SH-SY5Y (cell line): ENCODE results near the gene ST3GAL4.

Source experiments
- GATA2 ChIP-seq: IDR thresholded peaks from 2 replicates; pipeline ENCODE4 v1.6.1; 2011; ENCODE audit warnings: mild to moderate bottlenecking, low read depth, low read length
- GATA3 ChIP-seq: IDR thresholded peaks from 2 replicates; pipeline ENCODE4 v1.6.1; 2011; ENCODE audit warnings: low read depth, mild to moderate bottlenecking, low read length, moderate library complexity

ST3GAL4 gene

DNA sequence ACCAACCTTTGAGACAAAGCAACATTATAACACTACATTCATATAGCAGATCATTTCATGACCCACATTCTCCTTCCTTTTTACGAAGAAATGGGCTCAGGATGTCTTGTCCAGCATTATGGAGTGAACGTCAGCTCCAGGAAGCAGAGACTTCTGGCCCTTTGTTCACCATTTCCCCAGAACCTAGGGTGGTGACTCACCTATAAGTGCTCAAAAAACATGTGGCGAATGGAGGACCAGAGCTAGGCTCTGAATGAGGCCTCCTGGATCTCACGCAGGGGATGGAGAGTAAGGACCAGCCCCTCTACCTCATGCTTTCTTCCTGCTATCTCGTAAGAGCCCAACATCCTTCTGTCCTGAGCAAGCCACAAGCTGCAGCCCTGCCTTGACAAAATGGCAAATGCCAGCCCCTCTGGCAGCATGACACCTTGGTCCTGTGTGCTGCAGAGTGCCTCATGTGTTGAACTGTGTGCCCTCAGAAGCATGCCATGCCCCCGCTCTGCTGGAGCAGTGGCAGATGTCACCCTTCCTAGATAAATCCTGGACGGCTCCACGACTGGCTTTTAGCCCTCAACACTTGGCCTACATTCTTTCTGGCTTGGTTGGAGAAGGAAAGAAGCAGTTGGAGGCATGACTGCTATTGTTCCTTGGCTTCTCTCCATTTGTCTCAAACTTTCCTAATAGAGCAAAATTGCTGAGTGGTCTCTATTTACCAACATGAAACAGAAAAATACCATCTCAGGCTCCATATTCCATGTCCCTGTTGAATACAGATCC lies 6.5 kb upstream of the ST3GAL4 start:
- TF ChIP-seq GATA3, result no peak
- TF ChIP-seq GATA2, result no peak

DNA sequence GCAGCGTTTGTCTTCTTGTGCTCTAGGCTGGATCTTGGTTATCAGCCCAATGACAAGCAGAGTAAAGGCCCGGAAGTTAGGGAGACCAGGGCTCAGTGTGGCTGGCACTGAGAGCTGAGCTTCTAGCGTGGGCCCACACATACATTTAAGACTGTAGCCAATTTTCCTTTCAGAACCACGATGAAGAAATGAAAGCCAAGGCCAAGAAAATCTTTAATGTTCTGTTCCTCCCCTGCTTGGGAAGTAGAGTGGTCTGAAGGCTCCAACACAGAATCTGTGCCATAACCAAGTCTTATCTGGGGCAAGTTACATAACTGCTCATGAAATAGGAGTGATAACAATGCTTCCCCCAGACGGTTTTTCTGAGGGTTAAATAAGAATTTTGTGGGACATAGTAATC lies 4.7 kb upstream of the ST3GAL4 start:
- TF ChIP-seq GATA2 (no peak), GATA3 (no peak)

DNA sequence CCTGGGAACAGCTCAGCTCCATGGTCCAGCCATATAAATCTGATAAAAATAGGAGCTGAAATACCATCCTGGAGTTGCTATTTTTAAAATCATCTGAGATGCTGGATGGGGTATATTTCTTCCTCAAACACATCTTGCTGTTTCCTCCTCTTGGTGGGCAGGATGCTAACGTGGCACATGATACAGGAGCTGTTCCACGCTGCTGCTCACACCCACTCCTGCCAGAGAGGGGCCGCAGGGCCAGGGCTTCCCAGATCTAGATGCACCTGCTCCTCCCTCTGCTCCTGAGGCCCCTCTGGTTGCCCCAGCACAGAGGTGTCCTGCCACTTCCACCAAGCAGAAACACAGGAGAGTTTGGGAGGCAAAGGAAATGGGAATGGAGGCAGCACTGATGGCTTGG lies 3.3 kb upstream of the ST3GAL4 start:
- TF ChIP-seq GATA3, result no peak
- no peak for TF ChIP-seq GATA2

DNA sequence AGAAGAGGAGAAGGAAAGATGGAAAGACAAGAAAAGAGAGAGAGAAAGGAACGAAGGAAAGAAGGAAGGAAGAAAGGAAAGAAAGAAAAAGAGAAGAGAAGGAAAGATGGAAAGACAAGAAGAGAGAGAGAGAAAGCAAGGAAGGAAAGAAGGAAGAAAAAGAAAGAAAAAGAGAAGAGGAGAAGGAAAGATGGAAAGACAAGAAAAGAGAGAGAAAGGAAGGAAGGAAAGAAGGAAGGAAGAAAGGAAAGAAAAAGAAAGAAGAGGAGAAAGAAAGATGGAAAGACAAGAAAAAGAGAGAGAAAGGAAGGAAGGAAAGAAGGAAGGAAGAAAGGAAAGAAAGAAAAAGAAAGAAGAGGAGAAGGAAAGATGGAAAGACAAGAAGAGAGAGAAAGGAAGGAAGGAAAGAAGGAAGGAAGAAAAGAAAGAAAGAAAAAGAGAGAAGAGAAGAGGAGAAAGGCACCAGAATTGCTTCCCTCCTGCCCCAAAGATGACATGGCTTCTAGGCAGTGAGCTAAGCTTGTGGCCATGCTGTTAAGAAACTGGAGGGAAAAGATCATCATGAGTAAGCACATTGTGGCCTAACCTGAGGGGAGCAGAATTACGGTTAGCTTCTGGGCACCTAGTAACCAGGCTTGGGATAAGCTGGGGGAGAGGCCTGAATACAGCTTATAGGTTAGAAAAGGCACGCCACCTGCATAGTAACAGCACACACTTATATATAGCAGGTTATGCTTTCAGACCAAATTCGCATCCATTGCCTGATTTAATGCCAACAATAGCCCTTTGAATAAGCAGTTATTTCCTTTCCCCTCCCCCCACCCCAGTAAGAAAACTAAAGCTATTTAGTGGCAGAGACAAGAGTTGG lies 2.3 kb upstream of the ST3GAL4 start:
- no peak for TF ChIP-seq GATA2
- no peak for TF ChIP-seq GATA3

DNA sequence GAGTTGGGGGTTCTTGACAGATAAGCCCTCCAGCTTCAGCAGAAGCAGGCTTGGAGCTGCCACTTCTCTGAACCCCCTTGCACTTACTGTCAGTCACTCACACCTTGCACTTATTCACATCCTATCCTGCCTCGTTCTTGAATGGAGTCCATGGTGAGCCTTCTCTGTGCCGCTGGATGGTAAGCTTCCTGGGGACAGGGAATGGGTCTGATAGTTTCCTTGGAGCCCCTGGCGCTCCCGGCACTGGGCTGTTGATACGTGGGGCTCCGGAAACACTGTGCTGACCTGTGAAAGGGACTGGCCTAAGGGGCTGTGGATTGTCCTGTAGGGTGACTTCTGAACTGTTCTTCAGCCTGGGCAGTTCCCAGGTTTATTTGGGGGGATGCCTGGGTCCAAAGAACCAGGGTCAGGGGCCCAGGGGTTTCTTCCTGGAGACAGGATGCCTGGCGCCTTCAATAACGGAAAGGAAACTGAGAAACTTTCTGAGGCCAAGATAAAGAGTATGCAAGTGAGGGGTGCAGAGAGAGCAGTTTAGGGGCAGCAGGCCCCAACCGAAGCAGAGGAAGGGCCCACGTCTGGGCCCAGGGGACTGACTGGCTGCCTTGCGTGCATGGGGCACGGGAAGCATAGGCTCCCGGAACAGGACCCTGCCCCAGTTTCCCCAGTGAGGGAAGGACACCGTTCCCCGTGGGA lies 709 bp upstream of the ST3GAL4 start:
- TF ChIP-seq GATA2, result no peak
- TF ChIP-seq GATA3, result no peak

DNA sequence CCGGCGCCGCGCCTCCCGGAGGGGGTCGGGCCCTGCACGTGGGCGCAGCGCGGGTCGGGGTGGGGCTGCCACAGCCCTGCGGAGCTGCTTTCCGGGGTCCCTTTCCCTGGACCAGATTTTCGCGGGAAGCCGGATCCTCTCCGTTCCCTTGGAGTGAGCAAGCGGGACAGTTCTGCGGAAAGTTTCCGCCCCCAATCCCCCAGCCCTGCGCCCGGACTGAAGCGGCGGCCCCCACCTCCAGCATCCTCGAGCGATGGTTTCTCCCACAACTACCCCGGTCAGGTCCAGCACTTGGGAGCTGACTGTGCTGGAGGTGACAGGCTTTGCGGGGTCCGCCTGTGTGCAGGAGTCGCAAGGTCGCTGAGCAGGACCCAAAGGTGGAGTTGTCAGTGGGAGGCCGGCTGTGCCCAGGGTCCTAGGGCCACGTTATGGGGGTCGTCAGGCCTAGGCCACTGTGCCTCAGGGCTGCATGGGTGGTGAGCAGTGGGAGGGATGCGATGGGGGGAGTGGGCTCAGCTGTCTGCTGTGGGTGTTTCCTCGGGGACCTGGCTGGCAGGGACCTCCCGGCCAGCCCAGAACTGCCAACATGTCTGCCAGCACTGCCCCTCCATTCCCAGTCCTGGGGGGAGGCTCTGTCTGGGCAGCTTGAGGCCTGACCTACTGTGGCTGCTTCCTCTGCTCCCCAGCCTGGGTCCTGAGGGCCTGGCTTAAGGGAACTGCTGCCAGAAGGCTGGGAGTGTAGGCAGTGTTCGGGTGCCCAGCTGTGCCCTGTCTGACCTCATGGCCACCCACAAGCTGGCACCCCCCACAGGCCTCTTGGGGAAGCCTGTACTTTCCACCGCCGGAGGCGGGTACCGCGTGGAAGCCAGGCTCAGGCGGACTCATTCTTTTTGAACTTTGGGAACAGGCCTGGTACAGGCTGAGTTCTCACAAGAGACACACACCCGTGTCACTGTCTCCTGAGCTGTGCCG lies 726 bp downstream of the ST3GAL4 start:
- TF ChIP-seq GATA3, result no peak
- TF ChIP-seq GATA2, result no peak

DNA sequence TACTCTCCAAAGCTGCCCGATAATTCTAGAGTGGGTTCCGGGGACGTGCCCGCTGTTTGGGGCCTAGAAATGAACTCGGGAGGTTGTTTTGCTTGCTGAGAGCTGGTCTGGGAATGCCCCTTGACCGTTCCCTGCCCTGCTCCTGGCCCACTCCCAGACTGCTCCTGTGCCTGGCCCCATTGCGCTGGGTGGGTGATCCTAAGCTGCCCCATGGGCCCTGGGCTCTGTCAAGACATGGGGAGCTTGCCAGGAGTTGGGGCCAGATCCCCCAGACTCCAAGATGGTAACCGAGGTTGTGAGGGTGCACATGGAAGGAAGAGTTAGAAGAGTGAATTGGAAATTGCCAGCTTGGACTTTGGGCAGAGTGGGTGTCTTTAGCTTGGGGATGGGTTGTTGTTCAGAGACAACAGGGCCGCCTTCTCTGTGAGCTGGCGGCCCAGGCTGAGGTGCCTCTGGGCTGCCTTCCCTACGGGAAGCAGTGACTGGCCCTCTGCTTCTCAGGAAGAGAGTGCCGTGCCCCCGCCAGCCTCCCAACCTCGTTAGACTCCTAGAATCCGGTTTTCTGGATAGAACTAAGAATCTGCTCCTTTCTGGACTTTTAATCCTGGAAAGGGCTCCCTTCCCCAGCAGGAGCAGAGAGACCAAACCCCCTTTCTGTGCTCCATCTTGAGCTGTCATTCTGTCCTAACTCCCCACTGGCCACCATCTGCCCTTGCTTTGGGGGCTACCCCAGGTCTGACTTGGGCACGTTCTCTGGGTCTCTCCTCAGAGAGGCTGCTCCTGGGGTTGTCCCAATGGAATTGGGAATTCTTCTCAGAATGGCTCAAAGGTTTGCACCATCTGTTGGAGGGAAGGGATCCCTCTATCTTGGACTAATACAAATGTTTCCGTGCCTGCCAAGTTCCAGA lies 1.8 kb downstream of the ST3GAL4 start:
- TF ChIP-seq GATA2 (no peak), GATA3 (no peak)

DNA sequence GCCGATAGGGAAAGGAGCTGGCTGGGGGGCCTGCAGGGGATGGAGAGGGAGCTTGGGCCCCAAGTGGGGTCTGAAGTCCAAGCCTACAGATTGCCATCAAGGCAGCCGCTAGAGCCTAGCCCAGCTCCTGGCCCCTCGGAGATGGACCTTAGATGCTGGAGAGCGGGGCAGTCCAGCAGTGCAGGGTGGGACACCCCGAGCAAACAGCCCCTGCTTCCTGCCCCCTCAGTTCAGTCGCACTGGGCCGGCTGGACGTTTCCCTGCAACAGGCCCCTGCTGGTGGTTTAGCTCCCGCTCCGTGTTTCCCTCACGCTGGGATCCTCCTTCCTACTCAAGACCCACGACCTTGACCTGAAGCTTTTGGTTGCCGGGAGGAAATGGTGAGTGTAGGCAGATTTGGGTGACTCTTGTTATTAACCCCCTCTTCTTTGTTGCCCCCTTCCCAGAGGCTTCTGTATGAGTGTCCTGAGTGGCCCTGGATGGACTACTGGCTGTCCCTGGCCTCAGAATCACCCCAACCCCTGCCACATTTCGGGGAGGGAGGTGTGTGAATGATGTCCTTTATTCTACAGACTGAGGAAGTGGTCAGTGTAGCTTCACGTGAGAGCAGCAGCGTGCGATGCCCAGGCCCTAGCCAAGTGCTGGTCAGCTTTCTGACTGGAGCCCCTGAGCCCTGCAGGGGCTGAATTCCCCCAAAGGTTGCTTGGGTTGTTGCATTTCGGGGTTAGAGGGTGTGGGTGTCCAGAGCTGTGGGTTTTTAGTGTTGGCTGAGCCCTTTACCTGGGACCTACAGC lies 2.7 kb downstream of the ST3GAL4 start:
- TF ChIP-seq GATA2 (no peak), GATA3 (no peak)

DNA sequence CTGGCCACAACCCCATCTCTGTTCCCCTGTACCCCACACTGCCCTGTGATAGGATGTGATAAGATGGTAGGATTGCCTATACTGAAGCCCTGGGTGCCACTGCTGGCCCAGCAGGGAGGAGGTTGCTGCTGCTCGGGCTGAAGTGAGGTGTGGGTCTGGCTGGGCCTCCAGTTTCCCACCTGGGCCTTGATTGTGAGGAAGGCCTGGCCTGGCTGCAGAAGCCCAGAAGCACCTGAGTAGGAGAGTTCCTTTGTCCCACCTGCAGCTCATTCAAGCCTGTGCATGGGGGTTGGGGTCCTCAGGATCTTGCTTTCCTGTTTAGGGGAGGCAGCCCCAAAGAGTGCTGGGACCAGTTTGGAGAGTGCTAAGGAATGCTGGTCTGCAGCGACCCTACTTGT lies 3.3 kb downstream of the ST3GAL4 start:
- TF ChIP-seq GATA3 (no peak), GATA2 (no peak)

DNA sequence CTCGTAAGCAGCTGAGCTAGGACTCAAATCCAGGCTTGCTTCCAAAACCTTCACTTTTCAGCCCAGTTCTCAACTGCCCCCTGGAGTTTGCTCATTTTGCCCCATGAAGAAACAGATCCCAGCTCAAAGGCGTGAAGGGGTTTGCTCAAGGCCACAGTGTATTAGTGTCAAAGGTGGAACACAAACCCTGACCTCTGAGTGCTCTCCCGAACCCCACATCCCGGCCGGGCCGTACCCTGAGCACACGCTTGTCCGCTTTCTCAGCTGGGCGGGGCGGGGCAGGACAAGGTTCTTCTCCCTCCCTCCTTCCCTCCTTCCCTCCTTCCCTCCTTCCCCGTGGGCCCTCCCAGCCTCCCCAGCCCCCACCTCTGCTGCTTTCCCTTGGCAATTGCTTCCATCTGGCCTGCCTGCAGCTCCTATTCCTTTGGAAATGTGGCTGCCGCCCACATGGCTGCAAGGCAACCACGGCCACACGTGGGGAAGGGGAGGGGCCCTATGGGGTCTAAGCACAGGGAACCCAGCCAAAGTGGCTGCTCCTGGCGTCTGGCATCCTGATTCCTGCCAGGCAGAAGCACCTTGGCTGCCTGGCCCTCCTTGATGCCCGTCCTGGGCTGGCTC lies 4.1 kb downstream of the ST3GAL4 start:
- TF ChIP-seq GATA2, result no peak
- no peak for TF ChIP-seq GATA3

DNA sequence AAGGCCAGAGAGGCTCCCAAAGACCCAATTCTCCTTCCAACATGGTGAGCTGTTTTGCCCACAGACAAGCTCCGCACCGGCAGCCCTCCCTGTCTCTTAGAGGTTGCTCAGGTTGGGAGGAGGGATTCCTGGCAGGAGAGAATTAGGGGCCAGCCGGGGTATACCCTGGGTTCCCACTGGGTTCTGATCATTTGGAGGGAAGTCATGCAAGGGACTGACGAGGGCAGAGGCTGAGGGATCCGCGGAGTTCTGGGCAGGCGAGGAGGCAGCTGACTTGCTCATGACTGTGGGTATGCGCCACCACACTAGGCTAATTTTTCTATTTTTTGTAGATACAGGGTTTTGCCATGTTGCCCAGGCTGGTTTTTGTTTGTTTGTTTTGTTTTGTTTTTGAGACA lies 4.6 kb downstream of the ST3GAL4 start:
- TF ChIP-seq GATA3, result no peak
- TF ChIP-seq GATA2, result no peak

DNA sequence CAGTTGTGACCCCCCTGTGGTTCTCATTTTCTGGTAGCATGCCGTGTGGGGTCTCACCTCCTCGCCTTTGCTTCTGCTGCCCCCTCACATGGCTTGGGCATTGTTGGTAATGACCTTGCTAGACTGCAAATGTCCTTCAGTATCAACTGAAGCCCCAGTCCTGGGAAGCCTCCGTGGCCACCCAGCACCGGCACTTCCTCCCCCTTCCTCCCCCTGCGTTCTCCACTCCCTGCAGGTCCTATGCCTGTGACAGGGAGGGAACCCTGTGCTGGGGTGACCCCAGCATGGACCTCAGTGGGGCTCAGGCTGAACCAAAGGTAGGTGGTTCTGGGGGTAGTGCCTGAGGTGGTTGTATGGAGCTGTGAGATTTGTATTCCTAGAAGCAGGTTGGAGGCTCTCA lies 5.9 kb downstream of the ST3GAL4 start:
- TF ChIP-seq GATA3 (no peak), GATA2 (no peak)
